Type B pancreatic cell (in vitro differentiated cells): ENCODE results near the gene RBSN. TPM values are rescaled to one million over a fixed set of nuclear protein-coding genes. Genes with fewer than 3 reads are reported as not detected.

ENCODE experiments used
- DNase-seq: peaks from one replicate; pipeline ENCODE4 v3.0.0; 2021; ENCODE audit warnings: mixed read lengths; ENCODE audit not compliant: unreplicated experiment; ENCODE audit errors: extremely low spot score
- H3K27ac Mint-ChIP-seq: 2 replicates; pipeline ENCODE4 v1.8.0; 2021; ENCODE audit warnings: mild to moderate bottlenecking, mixed read lengths
- H3K27me3 Mint-ChIP-seq: 2 replicates; pipeline ENCODE4 v1.8.0; 2021; ENCODE audit warnings: mixed read lengths
- H3K36me3 Mint-ChIP-seq: 2 replicates; pipeline ENCODE4 v1.8.0; 2021; ENCODE audit warnings: mixed read lengths
- H3K4me1 Mint-ChIP-seq: one replicate; pipeline ENCODE4 v1.8.0; 2021; ENCODE audit warnings: mixed read lengths; ENCODE audit not compliant: unreplicated experiment
- H3K4me3 Mint-ChIP-seq: 2 replicates; pipeline ENCODE4 v1.8.0; 2021; ENCODE audit warnings: mild to moderate bottlenecking, mixed read lengths
- H3K9me3 Mint-ChIP-seq: 2 replicates; pipeline ENCODE4 v1.8.0; 2021; ENCODE audit warnings: mixed read lengths
- CTCF ChIP-seq: fragments of 200-600 bp; sonication (generic); conservative IDR thresholded peaks from 2 replicates; pipeline ENCODE4 v1.5.0; 2021; ENCODE audit warnings: antibody characterized with exemption, mild to moderate bottlenecking
- total RNA-seq: library from RNA; stranded (reverse); gene quantifications from 2 replicates; pipeline ENCODE4 v1.2.1, GENCODE V29; 2021; ENCODE audit warnings: low replicate concordance

Gene RBSN
- total RNA-seq, 1 donor from 2014 or later = 29.1 TPM

GRCh38 chr3:15113884-15114283 lies 14.9 kb upstream of the RBSN start:
- Mint-ChIP-seq H3K36me3 (no peaks in the 10 kb centered on the region), H3K27ac (no peak overlapping the region), H3K4me3 (no peak overlapping the region), H3K4me1 (no peaks in the 10 kb centered on the region), H3K27me3 (peaks cover 35% of the 10 kb centered on the region), H3K9me3 (no peaks in the 10 kb centered on the region)
- DNase-seq = no peak
- TF ChIP-seq CTCF = no peak

- no peak for DNase-seq
- no peaks in the 10 kb centered on the region for H3K36me3 Mint-ChIP-seq
- H3K4me3 Mint-ChIP-seq = no peak overlapping the region
- H3K27me3 Mint-ChIP-seq = peaks cover 32% of the 10 kb centered on the region
- no peaks in the 10 kb centered on the region for H3K4me1 Mint-ChIP-seq
- no peaks in the 10 kb centered on the region for H3K9me3 Mint-ChIP-seq
- TF ChIP-seq CTCF = no peak
- no peak overlapping the region for H3K27ac Mint-ChIP-seq
Measured at GRCh38 chr3:15113471-15113870, 14.5 kb upstream of the RBSN start.

GRCh38 chr3:15112011-15112410 lies 13.1 kb upstream of the RBSN start:
- no peak for DNase-seq
- H3K36me3 Mint-ChIP-seq = no peaks in the 10 kb centered on the region
- H3K9me3 Mint-ChIP-seq = no peaks in the 10 kb centered on the region
- no peak overlapping the region for H3K27ac Mint-ChIP-seq
- peaks cover 27% of the 10 kb centered on the region for H3K27me3 Mint-ChIP-seq
- H3K4me1 Mint-ChIP-seq = no peaks in the 10 kb centered on the region
- H3K4me3 Mint-ChIP-seq = no peak overlapping the region
- TF ChIP-seq CTCF = no peak

- Mint-ChIP-seq H3K4me3 (no peak overlapping the region), H3K9me3 (no peaks in the 10 kb centered on the region), H3K4me1 (no peaks in the 10 kb centered on the region), H3K36me3 (no peaks in the 10 kb centered on the region), H3K27ac (no peak overlapping the region), H3K27me3 (peaks cover 27% of the 10 kb centered on the region)
- no peak for DNase-seq
- TF ChIP-seq CTCF = no peak
Measured at GRCh38 chr3:15110206-15110605, 11.3 kb upstream of the RBSN start.

- Mint-ChIP-seq H3K9me3 (no peaks in the 10 kb centered on the region), H3K27ac (no peak overlapping the region), H3K4me3 (no peak overlapping the region), H3K36me3 (no peaks in the 10 kb centered on the region), H3K4me1 (no peaks in the 10 kb centered on the region), H3K27me3 (peaks cover 19% of the 10 kb centered on the region)
- no peak for DNase-seq
- TF ChIP-seq CTCF = no peak
Measured at GRCh38 chr3:15108869-15109268, 9.9 kb upstream of the RBSN start.

- no peaks in the 10 kb centered on the region for H3K9me3 Mint-ChIP-seq
- no peak overlapping the region for H3K27ac Mint-ChIP-seq
- H3K4me3 Mint-ChIP-seq = no peak overlapping the region
- no peaks in the 10 kb centered on the region for H3K36me3 Mint-ChIP-seq
- DNase-seq = peak; percentile 78
- H3K4me1 Mint-ChIP-seq = no peaks in the 10 kb centered on the region
- peaks cover 16% of the 10 kb centered on the region for H3K27me3 Mint-ChIP-seq
- peak; percentile 92 for TF ChIP-seq CTCF
Measured at GRCh38 chr3:15108082-15108545, 9.2 kb upstream of the RBSN start.
